ENCODE results near the gene OR52E8. TPM values are rescaled to one million over a fixed set of nuclear protein-coding genes. Genes with fewer than 3 reads are reported as not detected.
A peak's percentile ranks its signal among the peaks of the same experiment; 100 is the strongest.

OR52E8 gene
- polyA plus RNA-seq, 1 donor: not detected

- DNase-seq (ENCODE audit: low read depth): peak; percentile 40
Observed at GRCh38 chr11:5808500-5809121, 48.9 kb downstream of the OR52E8 start, which contains the start of gene OR52N2. OR52N2 (plus strand) TSS chr11:5808924; CDS start chr11:5820336, 11,412 bp downstream.

- no peak for DNase-seq (ENCODE audit: low read depth)
Observed at GRCh38 chr11:5807580-5807979, 49.9 kb downstream of the OR52E8 start.

Other genes with a start within 250 kb of the OR52E8 start
- gene TRIM34, start 232.7 kb downstream of the OR52E8 start, polyA plus RNA-seq (ENCODE audit: insufficient read length): 4.5 TPM
- 11.4 TPM for gene TRIM5, start 172.6 kb downstream of the OR52E8 start, polyA plus RNA-seq (ENCODE audit: insufficient read length)
- 8.1 TPM for gene TRIM22, start 167.9 kb downstream of the OR52E8 start, polyA plus RNA-seq (ENCODE audit: insufficient read length)
- gene OR56B1, start 121.2 kb downstream of the OR52E8 start, polyA plus RNA-seq (ENCODE audit: insufficient read length): not detected
- not detected for gene OR52N4, start 103.4 kb downstream of the OR52E8 start, polyA plus RNA-seq (ENCODE audit: insufficient read length)
- not detected for gene OR52N5, start 74.3 kb downstream of the OR52E8 start, polyA plus RNA-seq (ENCODE audit: insufficient read length)
- gene OR52N1, start 66.4 kb downstream of the OR52E8 start, polyA plus RNA-seq (ENCODE audit: insufficient read length): not detected
- not detected for gene OR52N2, start 48.8 kb downstream of the OR52E8 start, polyA plus RNA-seq (ENCODE audit: insufficient read length)
- gene OR52E6, start 15.8 kb downstream of the OR52E8 start, polyA plus RNA-seq (ENCODE audit: insufficient read length): not detected
- not detected for gene OR52E4, start 22.9 kb upstream of the OR52E8 start, polyA plus RNA-seq (ENCODE audit: insufficient read length)
- not detected for gene OR52E5, start 35.5 kb upstream of the OR52E8 start, polyA plus RNA-seq (ENCODE audit: insufficient read length)
- gene OR56A3, start 84.6 kb upstream of the OR52E8 start, polyA plus RNA-seq (ENCODE audit: insufficient read length): not detected
- not detected for gene OR56A5, start 110.8 kb upstream of the OR52E8 start, polyA plus RNA-seq (ENCODE audit: insufficient read length)
- not detected for gene OR52L1, start 129.3 kb upstream of the OR52E8 start, polyA plus RNA-seq (ENCODE audit: insufficient read length)
- gene OR56A4, start 149.3 kb upstream of the OR52E8 start, polyA plus RNA-seq (ENCODE audit: insufficient read length): not detected
- not detected for gene OR56A1, start 173.1 kb upstream of the OR52E8 start, polyA plus RNA-seq (ENCODE audit: insufficient read length)
- not detected for gene OR56B4, start 250.0 kb upstream of the OR52E8 start, polyA plus RNA-seq (ENCODE audit: insufficient read length)